Measurements from ENCODE around the gene CYP4Z1. TPM values are rescaled to one million over a fixed set of nuclear protein-coding genes. Genes with fewer than 3 reads are reported as not detected.

The CYP4Z1 gene
- total RNA-seq, 1 donor from 2014 or later: 0.30 TPM

Other genes starting within 250 kb of the CYP4Z1 start
- gene CYP4A11, start 125.8 kb upstream of the CYP4Z1 start, total RNA-seq: not detected
- 1.6 TPM for gene CYP4X1, start 43.6 kb upstream of the CYP4Z1 start, total RNA-seq
- not detected for gene CYP4A22, start 70.2 kb downstream of the CYP4Z1 start, total RNA-seq
- gene PDZK1IP1, start 122.8 kb downstream of the CYP4Z1 start, total RNA-seq: not detected
- 3.7 TPM for gene TAL1, start 165.0 kb downstream of the CYP4Z1 start, total RNA-seq
- gene STIL, start 246.9 kb downstream of the CYP4Z1 start, total RNA-seq: 0.42 TPM